Ascending aorta (tissue), 2 donors: ENCODE results near the gene EGFLAM. TPM values are rescaled to one million over a fixed set of nuclear protein-coding genes. Genes with fewer than 3 reads are reported as not detected.

ENCODE experiments used
- DNase-seq, 2 donors: peaks; one replicate each; pipeline ENCODE4 v3.0.0-alpha.2; 2019; ENCODE audit warnings: low spot score in 2 of 2
- H3K27ac ChIP-seq, 2 donors: fragments of 200-600 bp; sonication (generic); one replicate each; pipeline ENCODE4 v1.5.1; 2016 to 2017; ENCODE audit warnings: mild to moderate bottlenecking in 1 of 2
- H3K27me3 ChIP-seq: fragments of 200-600 bp; sonication (generic); one replicate; pipeline ENCODE4 v1.5.1; 2017
- H3K36me3 ChIP-seq, 2 donors: fragments of 200-600 bp; sonication (generic); one replicate each; pipeline ENCODE4 v1.5.1; 2016
- H3K4me1 ChIP-seq, 2 donors: fragments of 200-600 bp; sonication (generic); one replicate each; pipeline ENCODE4 v1.5.1; 2016 to 2017; ENCODE audit warnings: mild to moderate bottlenecking in 1 of 2
- H3K4me3 ChIP-seq, 2 donors: fragments of 200-600 bp; sonication (generic); one replicate each; pipeline ENCODE4 v1.5.1; 2016 to 2017; ENCODE audit warnings: mild to moderate bottlenecking in 1 of 2
- H3K9me3 ChIP-seq, 2 donors: fragments of 200-600 bp; sonication (generic); one replicate each; pipeline ENCODE4 v1.5.1; 2016
- CTCF ChIP-seq, 3 experiments: fragments of 200-600 bp in 2 of 3; fragments of 450-650 bp in 1 of 3; sonication (generic) in 2 of 3; IDR thresholded peaks; one replicate each; pipeline ENCODE4 v1.5.1; 2016 to 2019; ENCODE audit warnings: antibody characterized with exemption in 3 of 3, mild to moderate bottlenecking in 1 of 3, moderate library complexity in 1 of 3
- intact Hi-C: fragments of 100-400 bp; cut with DNase I; formaldehyde crosslinking; loops from one replicate; pipeline ENCODE4 v1.15.1; 2023
- total RNA-seq: library from RNA; depleted of rRNA; stranded (reverse); fragments of >200 nt; gene quantifications from one replicate; pipeline ENCODE4 v1.1.0, GENCODE V29; 2016

EGFLAM gene
- total RNA-seq, 1 donor from 2014 or later: 4.2 TPM

DNA sequence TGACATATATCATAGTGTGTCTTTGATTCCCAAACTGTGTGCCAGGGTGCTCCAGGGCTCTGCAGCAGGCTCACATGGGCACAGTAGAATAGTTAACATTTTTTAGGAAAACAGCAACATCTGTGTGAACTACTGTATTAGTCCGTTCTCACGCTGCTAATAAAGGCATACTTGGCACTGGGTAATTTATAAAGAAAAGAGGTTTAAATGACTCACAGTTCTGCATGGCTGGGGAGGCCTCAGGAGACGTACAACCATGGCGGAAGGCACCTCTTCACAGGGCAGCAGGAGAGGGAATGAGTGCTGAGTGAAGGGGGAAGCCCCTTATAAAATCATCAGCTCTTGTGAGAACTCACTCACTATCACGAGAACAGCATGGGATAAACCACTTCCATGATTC lies 82.7 kb downstream of the EGFLAM start:
- H3K36me3 ChIP-seq: no peaks in the 10 kb centered on the region
- TF ChIP-seq CTCF (IDR thresholded peaks at IDR 0.05): no peak
- no peaks in the 10 kb centered on the region for H3K27me3 ChIP-seq

GRCh38 chr5:38341641-38342040 lies 83.3 kb downstream of the EGFLAM start:
- DNase-seq: no peak
- Histone ChIP-seq H3K9me3 (no peaks in the 10 kb centered on the region), H3K36me3 (no peaks in the 10 kb centered on the region), H3K27ac (no peak overlapping the region), H3K27me3 (no peaks in the 10 kb centered on the region), H3K4me1 (no peaks in the 10 kb centered on the region), H3K4me3 (no peak overlapping the region)
- intact Hi-C loops: no loop called here
- TF ChIP-seq CTCF (IDR thresholded peaks at IDR 0.05): no peak

More for the DNA sequence above, 82.7 kb downstream of the EGFLAM start:
- H3K27ac ChIP-seq: no peak overlapping the region
- intact Hi-C loops: no loop called here
- H3K4me1 ChIP-seq: no peaks in the 10 kb centered on the region
- no peak overlapping the region for H3K4me3 ChIP-seq
- DNase-seq: no peak
- no peaks in the 10 kb centered on the region for H3K9me3 ChIP-seq

DNA sequence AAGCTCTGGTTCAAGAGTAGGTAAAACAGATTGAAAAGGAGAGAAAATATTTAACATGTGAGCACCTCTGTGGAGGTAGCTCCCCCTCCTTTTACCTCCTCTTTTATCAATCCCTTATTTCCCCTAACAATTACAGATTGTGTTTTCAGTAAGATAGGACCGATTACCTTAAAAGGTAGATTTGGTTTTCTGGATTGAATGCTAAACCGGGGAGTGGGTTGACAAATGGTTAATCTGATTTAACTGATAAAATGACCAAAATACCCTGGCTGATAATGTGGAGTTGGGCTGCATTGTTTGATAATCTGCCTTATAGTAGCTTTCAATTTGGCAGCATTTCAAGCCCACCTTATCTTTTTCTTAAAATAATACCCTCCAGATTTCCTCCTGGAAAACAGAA lies 83.9 kb downstream of the EGFLAM start:
- H3K27ac ChIP-seq: no peak overlapping the region
- no peaks in the 10 kb centered on the region for H3K9me3 ChIP-seq
- H3K36me3 ChIP-seq: no peaks in the 10 kb centered on the region
- DNase-seq: no peak
- no peaks in the 10 kb centered on the region for H3K4me1 ChIP-seq
- no peaks in the 10 kb centered on the region for H3K27me3 ChIP-seq
- H3K4me3 ChIP-seq: no peak overlapping the region
- intact Hi-C loops: no loop called here
- TF ChIP-seq CTCF (IDR thresholded peaks at IDR 0.05): no peak

- H3K9me3 ChIP-seq: no peaks in the 10 kb centered on the region
- TF ChIP-seq CTCF (IDR thresholded peaks at IDR 0.05): no peak
- intact Hi-C loops: no loop called here
- no peaks in the 10 kb centered on the region for H3K27me3 ChIP-seq
- no peak overlapping the region for H3K4me3 ChIP-seq
- H3K36me3 ChIP-seq: no peaks in the 10 kb centered on the region
- DNase-seq: no peak
- H3K4me1 ChIP-seq: no peaks in the 10 kb centered on the region
- no peak overlapping the region for H3K27ac ChIP-seq
These were observed 86.5 kb downstream of the EGFLAM start for GRCh38 chr5:38344891-38345290.

DNA sequence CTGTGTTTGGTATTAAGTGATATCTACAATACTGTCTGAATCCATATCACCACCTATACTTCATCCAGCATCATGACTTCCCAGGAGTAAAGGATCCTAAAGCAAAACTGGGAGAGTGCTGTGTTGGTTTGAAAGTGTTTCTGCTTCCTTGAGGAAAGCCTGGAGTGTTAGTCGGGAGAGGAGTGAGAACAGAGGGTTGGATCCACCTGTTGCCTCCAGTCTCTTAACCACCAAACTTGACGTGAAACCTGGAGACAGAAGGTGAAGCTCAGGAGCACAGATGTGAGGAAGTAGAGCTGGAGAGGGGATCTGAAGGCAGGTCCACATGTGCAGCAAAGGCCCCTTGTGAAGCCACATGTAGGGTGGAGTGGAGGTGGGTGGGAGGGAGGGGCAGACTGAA lies 88.2 kb downstream of the EGFLAM start:
- intact Hi-C loops: no loop called here
- H3K4me1 ChIP-seq: no peaks in the 10 kb centered on the region
- H3K4me3 ChIP-seq: no peak overlapping the region
- H3K9me3 ChIP-seq: no peaks in the 10 kb centered on the region
- DNase-seq: no peak
- no peak overlapping the region for H3K27ac ChIP-seq
- H3K27me3 ChIP-seq: no peaks in the 10 kb centered on the region
- TF ChIP-seq CTCF (IDR thresholded peaks at IDR 0.05): no peak
- no peaks in the 10 kb centered on the region for H3K36me3 ChIP-seq

GRCh38 chr5:38347040-38347763 lies 88.8 kb downstream of the EGFLAM start:
- Histone ChIP-seq H3K36me3 (no peaks in the 10 kb centered on the region), H3K4me1 (no peaks in the 10 kb centered on the region), H3K9me3 (no peaks in the 10 kb centered on the region), H3K27me3 (no peaks in the 10 kb centered on the region), H3K27ac (no peak overlapping the region), H3K4me3 (no peak overlapping the region)
- no peak for TF ChIP-seq CTCF (IDR thresholded peaks at IDR 0.05)
- no peak for DNase-seq
- intact Hi-C loops: no loop called here
